Heart left ventricle (tissue), 16 donors: Measurements from ENCODE around the gene CDC23. TPM values are rescaled to one million over a fixed set of nuclear protein-coding genes. Genes with fewer than 3 reads are reported as not detected.

Source experiments
- ATAC-seq, 4 donors: fragments of 200-7000 bp; cut with Tn5 transposase; one replicate each; pipeline ENCODE4 v1.9.1; 2020 to 2022; ENCODE audit warnings: moderate library complexity in 4 of 4, mild to moderate bottlenecking in 3 of 4, moderate number of reproducible peaks in 1 of 4
- DNase-seq, 5 donors: peaks; one replicate each; pipeline ENCODE4 v3.0.0-alpha.2; 2020
- H3K27ac ChIP-seq, 12 donors: fragments of 200-600 bp; sonication (generic) in 4 of 12; one replicate each; pipeline versions ENCODE4 v1.5.0 to v1.8.0; 2016 to 2022; ENCODE audit warnings: mild to moderate bottlenecking in 2 of 12
- H3K27me3 ChIP-seq, 9 donors: fragments of 200-600 bp; sonication (generic) in 2 of 9; one replicate each; pipeline versions ENCODE4 v1.5.1 to v1.8.0; 2016 to 2022; ENCODE audit warnings: mild to moderate bottlenecking in 3 of 9
- H3K36me3 ChIP-seq, 9 donors: fragments of 200-600 bp; sonication (generic) in 2 of 9; one replicate each; pipeline versions ENCODE4 v1.5.0 to v1.8.0; 2018 to 2022; ENCODE audit warnings: mild to moderate bottlenecking in 2 of 9
- H3K4me1 ChIP-seq, 12 donors: fragments of 200-600 bp; sonication (generic) in 4 of 12; one replicate each; pipeline versions ENCODE4 v1.5.0 to v1.8.0; 2016 to 2022; ENCODE audit warnings: mild to moderate bottlenecking in 3 of 12
- H3K4me3 ChIP-seq, 12 donors: fragments of 200-600 bp; sonication (generic) in 4 of 12; one replicate each; pipeline versions ENCODE4 v1.5.0 to v1.8.0; 2017 to 2022; ENCODE audit warnings: mild to moderate bottlenecking in 9 of 12, moderate library complexity in 4 of 12
- H3K9me3 ChIP-seq, 12 donors: fragments of 200-600 bp; sonication (generic) in 4 of 12; one replicate each; pipeline versions ENCODE4 v1.5.0 to v1.8.0; 2016 to 2022; ENCODE audit warnings: mild to moderate bottlenecking in 1 of 12
- POLR2A ChIP-seq, 2 donors: fragments of 450-650 bp; IDR thresholded peaks; one replicate each; pipeline ENCODE4 v1.6.1; 2017; ENCODE audit warnings: antibody characterized with exemption in 2 of 2, mild to moderate bottlenecking in 2 of 2, moderate library complexity in 2 of 2
- WGBS, 4 donors: extraction: QIAGEN DNeasy Blood & Tissue Kit in 2 of 4; methylation state at CpG; one replicate each; pipeline versions ENCODE4 v1.1.5 to v1.1.7; 2013 to 2018; 5-methylcytosine and 5-hydroxymethylcytosine counted together
- intact Hi-C, 10 donors: fragments of 100-400 bp; cut with DNase I; formaldehyde crosslinking; loops; one replicate each; pipeline versions ENCODE4 v1.11.1 to v1.14.2; 2022
- polyA plus RNA-seq, 2 donors: library from polyadenylated mRNA; stranded (reverse); fragments of 200-250 nt; gene quantifications; one replicate each; pipeline ENCODE4 v1.2.3, GENCODE V29; 2013
- total RNA-seq, 9 donors: library from RNA; depleted of rRNA in 2 of 9; stranded (reverse); fragments of >200 nt in 2 of 9; fragmentation: NEBNext Ultra II Directional in 3 of 9; extraction: Animal tissue kit (Norgen Biotek cat#: 25700) in 3 of 9; gene quantifications; one replicate each; pipeline versions ENCODE4 v1.1.0 to v1.2.4, GENCODE V29; 2016 to 2023
- TF ChIP-seq, protein P1 (sequence below), 12 donors: fragments of 200-600 bp; sonication (generic) in 4 of 12; IDR thresholded peaks; one replicate each; pipeline versions ENCODE4 v1.5.0 to v1.8.0; 2018 to 2022; ENCODE audit warnings: antibody characterized with exemption in 12 of 12, mild to moderate bottlenecking in 5 of 12
- donor health status: ischemic (EF 13 %, LVEDD 7.1; RV severe dilation, severe dysfunction).
- donor health status: healthy with polysubstance abuse.
- donor health status: DM: no; HTN: yes; CAD: no.
- donor health status: DM: no; HTN: no; CAD: no.
- donor health status: ischemic (EF 25% LVEDD 6.9; RV normal size, moderate dysfunction).
- donor health status: ischemic (EF 25% LVEDD 5.7; RV mildly dilated, moderate dysfunction).
- donor health status: healthy.
- donor health status: DM: yes; HTN: yes; CAD: no.
- donor health status: ischemic (EF 35%, LVEDD 5.7; RV mildly dilated, moderate dysfunction).
- donor health status: nonischemic (EF 11% LVEDD 7.7; RV severe dilation, severe dysfunction).
- donor health status: DM: yes; HTN: yes; CAD: no.
- donor health status: PGD.
- donor health status: ischemic (EF 29% LVEDD 5.4; RV normal size, mild dysfunction).
- donor health status: nonischemic (EF 23%, LVEDD 6.1; RV moderate dilation, normal function).

The CDC23 gene
- total and polyA plus RNA-seq, 11 donors = 10.1 to 25.6 (median 17.2) TPM

DNA sequence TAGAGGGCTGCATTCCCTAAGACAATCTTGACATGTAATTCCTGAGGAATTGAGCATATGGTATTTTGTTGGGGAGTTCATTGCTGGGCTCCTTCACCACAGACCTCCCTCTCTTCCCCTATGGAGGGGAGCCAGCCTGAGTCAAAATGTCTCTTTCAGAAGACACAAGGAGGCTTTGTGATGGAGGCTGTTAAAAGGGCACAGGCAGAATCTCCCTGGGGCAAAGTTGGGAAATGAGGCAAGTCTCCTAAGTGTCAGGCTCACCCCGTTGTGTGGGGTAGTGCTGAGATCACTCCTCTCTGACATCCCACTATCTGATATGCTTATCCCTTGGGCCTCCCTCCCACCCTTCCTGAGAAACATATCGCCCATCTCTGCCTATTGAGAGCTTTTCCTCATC is 30.7 kb upstream of the CDC23 start:
- Histone ChIP-seq H3K4me1 (peaks cover 0 to 16% (median 7%) of the 10 kb centered on the region in 12 donors), H3K4me3 (no peak overlapping the region), H3K27me3 (peaks cover 0 to 23% (median 0%) of the 10 kb centered on the region in 9 donors), H3K27ac (no peak overlapping the region), H3K9me3 (no peaks in the 10 kb centered on the region), H3K36me3 (no peaks in the 10 kb centered on the region)
- TF ChIP-seq, protein P1, sequence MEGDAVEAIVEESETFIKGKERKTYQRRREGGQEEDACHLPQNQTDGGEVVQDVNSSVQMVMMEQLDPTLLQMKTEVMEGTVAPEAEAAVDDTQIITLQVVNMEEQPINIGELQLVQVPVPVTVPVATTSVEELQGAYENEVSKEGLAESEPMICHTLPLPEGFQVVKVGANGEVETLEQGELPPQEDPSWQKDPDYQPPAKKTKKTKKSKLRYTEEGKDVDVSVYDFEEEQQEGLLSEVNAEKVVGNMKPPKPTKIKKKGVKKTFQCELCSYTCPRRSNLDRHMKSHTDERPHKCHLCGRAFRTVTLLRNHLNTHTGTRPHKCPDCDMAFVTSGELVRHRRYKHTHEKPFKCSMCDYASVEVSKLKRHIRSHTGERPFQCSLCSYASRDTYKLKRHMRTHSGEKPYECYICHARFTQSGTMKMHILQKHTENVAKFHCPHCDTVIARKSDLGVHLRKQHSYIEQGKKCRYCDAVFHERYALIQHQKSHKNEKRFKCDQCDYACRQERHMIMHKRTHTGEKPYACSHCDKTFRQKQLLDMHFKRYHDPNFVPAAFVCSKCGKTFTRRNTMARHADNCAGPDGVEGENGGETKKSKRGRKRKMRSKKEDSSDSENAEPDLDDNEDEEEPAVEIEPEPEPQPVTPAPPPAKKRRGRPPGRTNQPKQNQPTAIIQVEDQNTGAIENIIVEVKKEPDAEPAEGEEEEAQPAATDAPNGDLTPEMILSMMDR (IDR thresholded peaks at IDR 0.05) = no peak
- TF ChIP-seq POLR2A (IDR thresholded peaks at IDR 0.05) = no peak
- intact Hi-C loops = loop anchor here in 1 of 10 donors (5.0 kb wide), 1 partner anchor 39 kb away; no protein-coding TSS in a partner anchor
- DNase-seq (no peak), ATAC-seq (no peak)
- 39 to 55% (median 50%) methylated on average over 2 of the region's 2 CpGs for WGBS, 4 donors

DNA sequence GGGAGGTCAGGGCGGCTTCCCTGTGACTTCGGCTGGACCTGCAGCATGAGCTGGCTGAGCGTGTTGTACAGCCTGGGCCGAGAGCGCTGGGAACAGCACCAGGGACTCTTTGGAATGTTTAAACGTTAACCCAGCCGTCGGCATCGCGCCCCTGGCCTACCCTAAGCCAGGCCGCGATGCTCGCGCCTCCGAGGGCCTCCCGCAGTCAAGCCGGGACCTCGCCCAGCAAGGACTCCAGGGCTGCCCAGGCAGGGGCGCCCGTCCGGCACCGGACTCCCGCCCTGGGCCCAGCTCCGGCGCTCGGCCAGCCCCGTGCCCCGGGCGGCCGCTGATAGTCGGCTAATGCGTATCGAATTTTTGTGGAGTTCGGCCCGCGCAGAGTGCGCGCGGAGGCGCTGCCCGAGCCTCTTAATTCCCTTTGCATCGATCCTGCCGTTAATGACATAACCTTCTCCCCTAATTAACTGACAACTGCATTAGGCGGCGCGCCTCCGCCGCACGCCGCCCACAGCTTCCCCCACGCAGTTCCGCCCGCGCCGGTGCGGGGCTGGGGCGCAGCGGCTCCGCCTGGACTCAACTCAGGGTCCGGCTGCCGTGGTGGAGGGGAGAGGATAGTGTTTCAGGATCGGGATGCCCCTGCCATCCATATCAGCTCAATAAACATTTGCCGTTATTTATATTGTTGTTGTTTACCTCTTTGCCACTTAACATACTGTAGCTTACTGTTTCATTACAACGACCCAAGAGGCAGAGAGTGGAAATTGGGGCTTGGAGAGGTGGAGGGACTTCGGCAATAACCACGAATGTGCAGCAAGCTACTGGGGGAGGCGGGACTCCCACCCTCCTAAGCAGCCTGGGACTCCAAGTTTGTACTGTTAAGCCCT is 28.8 kb upstream of the CDC23 start:
- peak overlapping the region; percentile 31 to 62 (median 50) for H3K4me3 ChIP-seq
- H3K27ac ChIP-seq = peak overlapping the region in 7 of 12 donors; percentile 7 to 55 (median 42)
- H3K4me1 ChIP-seq = peaks cover 0 to 16% (median 7%) of the 10 kb centered on the region in 12 donors
- peak in 3 of 5 donors; percentile 29 to 69 (median 35) for DNase-seq
- ATAC-seq = peak in 3 of 4 donors; percentile 78 to 86 (median 84)
- H3K9me3 ChIP-seq = no peaks in the 10 kb centered on the region
- H3K27me3 ChIP-seq = peaks cover 0 to 23% (median 0%) of the 10 kb centered on the region in 9 donors
- intact Hi-C loops = loop anchor here in 1 of 10 donors (5.0 kb wide), 1 partner anchor 40 kb away; no protein-coding TSS in a partner anchor
- H3K36me3 ChIP-seq = no peaks in the 10 kb centered on the region
- WGBS, 4 donors = 5 to 6% (median 6%) methylated on average over 63 to 67 of the region's 67 CpGs
- TF ChIP-seq POLR2A (IDR thresholded peaks at IDR 0.05) = no peak
- TF ChIP-seq, protein P1 (IDR thresholded peaks at IDR 0.05) = peak in 2 of 12 donors; percentile 17 to 18

DNA sequence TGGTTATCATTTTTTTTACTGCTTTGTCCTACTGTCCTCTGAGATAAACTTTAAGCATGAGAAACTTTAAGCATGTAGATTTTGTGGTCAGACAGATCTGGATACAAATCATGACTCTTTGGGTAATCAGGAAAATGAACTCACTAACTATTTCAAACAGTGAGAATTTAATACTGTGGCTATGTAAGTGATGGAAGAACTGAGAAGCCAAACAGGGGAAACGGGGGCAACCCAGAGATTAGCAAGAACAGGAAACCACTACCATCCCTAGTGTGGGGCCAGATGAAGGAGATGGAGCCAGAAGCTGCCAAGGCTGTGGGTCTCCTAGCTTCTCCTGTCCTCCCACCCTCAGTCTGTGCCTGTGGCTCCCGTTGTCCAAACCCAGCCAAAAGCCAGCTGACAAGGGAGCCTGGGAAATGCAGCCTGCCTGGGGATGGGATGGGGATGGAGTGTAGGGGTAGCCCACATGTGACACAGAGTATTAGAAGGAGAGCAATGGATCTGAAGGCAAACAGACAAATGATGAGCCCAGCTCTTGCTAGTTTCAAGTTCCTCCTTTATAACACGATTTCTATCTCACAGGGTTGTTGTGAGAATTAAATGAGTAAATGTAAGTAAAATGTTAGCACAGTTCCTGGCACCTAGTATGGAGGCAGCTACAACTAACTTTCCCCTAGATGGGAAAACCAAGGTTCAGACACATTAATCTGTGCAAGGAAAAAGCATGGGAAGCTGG is 27.7 kb upstream of the CDC23 start:
- Histone ChIP-seq H3K27ac (no peak overlapping the region), H3K36me3 (no peaks in the 10 kb centered on the region), H3K4me1 (peaks cover 0 to 16% (median 7%) of the 10 kb centered on the region in 12 donors), H3K4me3 (no peak overlapping the region), H3K9me3 (no peaks in the 10 kb centered on the region), H3K27me3 (peaks cover 0 to 23% (median 0%) of the 10 kb centered on the region in 9 donors)
- 71 to 82% (median 74%) methylated on average over 3 of the region's 3 CpGs for WGBS, 4 donors
- ATAC-seq (no peak), DNase-seq (no peak)
- TF ChIP-seq, protein P1 (IDR thresholded peaks at IDR 0.05) = no peak
- TF ChIP-seq POLR2A (IDR thresholded peaks at IDR 0.05) = no peak
- intact Hi-C loops = loop anchor here in 1 of 10 donors (5.0 kb wide), 1 partner anchor 41 kb away; no protein-coding TSS in a partner anchor
